ENCODE results near the gene FPGS. TPM values are rescaled to one million over a fixed set of nuclear protein-coding genes. Genes with fewer than 3 reads are reported as not detected.

Gene FPGS
- total RNA-seq, 2 donors from 2014 or later = 31.6 to 55.1 TPM

GRCh38 chr9:127812936-127813675, 10.4 kb downstream of the FPGS start:
- DNase-seq = no peak
- TF ChIP-seq, protein P1, sequence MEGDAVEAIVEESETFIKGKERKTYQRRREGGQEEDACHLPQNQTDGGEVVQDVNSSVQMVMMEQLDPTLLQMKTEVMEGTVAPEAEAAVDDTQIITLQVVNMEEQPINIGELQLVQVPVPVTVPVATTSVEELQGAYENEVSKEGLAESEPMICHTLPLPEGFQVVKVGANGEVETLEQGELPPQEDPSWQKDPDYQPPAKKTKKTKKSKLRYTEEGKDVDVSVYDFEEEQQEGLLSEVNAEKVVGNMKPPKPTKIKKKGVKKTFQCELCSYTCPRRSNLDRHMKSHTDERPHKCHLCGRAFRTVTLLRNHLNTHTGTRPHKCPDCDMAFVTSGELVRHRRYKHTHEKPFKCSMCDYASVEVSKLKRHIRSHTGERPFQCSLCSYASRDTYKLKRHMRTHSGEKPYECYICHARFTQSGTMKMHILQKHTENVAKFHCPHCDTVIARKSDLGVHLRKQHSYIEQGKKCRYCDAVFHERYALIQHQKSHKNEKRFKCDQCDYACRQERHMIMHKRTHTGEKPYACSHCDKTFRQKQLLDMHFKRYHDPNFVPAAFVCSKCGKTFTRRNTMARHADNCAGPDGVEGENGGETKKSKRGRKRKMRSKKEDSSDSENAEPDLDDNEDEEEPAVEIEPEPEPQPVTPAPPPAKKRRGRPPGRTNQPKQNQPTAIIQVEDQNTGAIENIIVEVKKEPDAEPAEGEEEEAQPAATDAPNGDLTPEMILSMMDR (IDR thresholded peaks at IDR 0.05) = no peak
- Histone ChIP-seq H3K9me3 (no peaks in the 10 kb centered on the region), H3K27ac (no peak overlapping the region), H3K9ac (ENCODE audit: low read depth in 2 of 2, low read length in 2 of 2) (no peak overlapping the region), H3K4me3 (no peak overlapping the region), H3K36me3 (no peaks in the 10 kb centered on the region), H3K27me3 (no peaks in the 10 kb centered on the region), H3K4me1 (no peaks in the 10 kb centered on the region)
- intact Hi-C loops (cut with DNase I) = no loop called here

GRCh38 chr9:127813686-127814226, 11.1 kb downstream of the FPGS start:
- TF ChIP-seq, protein P1 (IDR thresholded peaks at IDR 0.05) = no peak
- no peaks in the 10 kb centered on the region for H3K4me1 ChIP-seq
- H3K9ac ChIP-seq (ENCODE audit: low read depth in 2 of 2, low read length in 2 of 2) = no peak overlapping the region
- no peak overlapping the region for H3K27ac ChIP-seq
- no peaks in the 10 kb centered on the region for H3K9me3 ChIP-seq
- H3K36me3 ChIP-seq = no peaks in the 10 kb centered on the region
- intact Hi-C loops (cut with DNase I) = no loop called here
- H3K4me3 ChIP-seq = no peak overlapping the region
- DNase-seq = no peak
- H3K27me3 ChIP-seq = no peaks in the 10 kb centered on the region

- DNase-seq = no peak
- intact Hi-C loops (cut with DNase I) = no loop called here
- Histone ChIP-seq H3K9ac (ENCODE audit: low read depth in 2 of 2, low read length in 2 of 2) (no peak overlapping the region), H3K36me3 (no peaks in the 10 kb centered on the region), H3K27me3 (no peaks in the 10 kb centered on the region), H3K27ac (no peak overlapping the region), H3K9me3 (no peaks in the 10 kb centered on the region), H3K4me3 (no peak overlapping the region), H3K4me1 (no peaks in the 10 kb centered on the region)
- TF ChIP-seq, protein P1 (IDR thresholded peaks at IDR 0.05) = no peak
These were observed 12.2 kb downstream of the FPGS start for GRCh38 chr9:127814619-127815511.

DNA sequence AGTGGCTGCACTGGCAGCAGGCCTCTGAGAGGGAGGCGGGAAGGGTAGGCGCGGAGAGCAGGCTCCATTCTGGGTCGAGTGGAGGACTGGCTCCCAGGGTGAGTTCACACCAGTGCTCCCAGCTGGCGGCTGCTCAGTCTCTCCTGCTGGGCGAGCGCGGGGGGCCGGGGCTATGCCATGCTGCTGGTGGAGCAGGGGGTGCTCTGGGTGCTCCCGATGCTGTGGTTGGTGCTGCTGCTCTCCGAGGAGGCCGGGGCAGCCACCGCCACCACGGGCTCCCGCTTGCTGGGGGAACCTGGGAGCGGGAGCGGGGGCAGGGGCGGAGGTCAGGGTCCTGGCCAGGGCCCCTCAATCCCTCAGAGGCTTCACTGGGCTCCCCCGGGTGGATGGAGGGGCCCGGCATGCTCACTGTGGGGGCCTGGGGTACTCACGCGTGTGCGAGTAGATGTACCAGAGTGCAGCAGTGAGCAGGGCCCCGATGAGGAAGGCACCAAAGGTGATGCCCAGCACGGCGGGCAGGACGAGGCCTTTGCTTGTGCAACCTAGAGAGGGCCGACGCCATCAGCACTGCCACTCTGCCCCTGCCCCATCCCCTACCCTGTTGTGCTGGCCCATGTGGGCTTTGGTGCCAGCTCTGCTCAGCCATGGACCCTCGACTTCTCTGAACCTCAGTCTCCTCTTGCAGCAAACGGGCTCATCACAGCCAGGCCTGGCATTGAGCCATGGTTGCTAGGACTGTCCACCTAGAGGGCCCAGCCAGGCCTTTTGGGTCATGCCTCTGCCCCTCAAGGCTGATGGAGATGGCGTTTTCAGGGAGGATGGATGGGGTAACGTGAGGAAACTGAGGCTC, 13.1 kb downstream of the FPGS start:
- no peak for DNase-seq
- no peaks in the 10 kb centered on the region for H3K9me3 ChIP-seq
- no peak overlapping the region for H3K4me3 ChIP-seq
- intact Hi-C loops (cut with DNase I) = no loop called here
- no peaks in the 10 kb centered on the region for H3K4me1 ChIP-seq
- H3K27me3 ChIP-seq = no peaks in the 10 kb centered on the region
- no peak overlapping the region for H3K27ac ChIP-seq
- TF ChIP-seq, protein P1 (IDR thresholded peaks at IDR 0.05) = no peak
- H3K36me3 ChIP-seq = no peaks in the 10 kb centered on the region
- no peak overlapping the region for H3K9ac ChIP-seq (ENCODE audit: low read depth in 2 of 2, low read length in 2 of 2)

DNA sequence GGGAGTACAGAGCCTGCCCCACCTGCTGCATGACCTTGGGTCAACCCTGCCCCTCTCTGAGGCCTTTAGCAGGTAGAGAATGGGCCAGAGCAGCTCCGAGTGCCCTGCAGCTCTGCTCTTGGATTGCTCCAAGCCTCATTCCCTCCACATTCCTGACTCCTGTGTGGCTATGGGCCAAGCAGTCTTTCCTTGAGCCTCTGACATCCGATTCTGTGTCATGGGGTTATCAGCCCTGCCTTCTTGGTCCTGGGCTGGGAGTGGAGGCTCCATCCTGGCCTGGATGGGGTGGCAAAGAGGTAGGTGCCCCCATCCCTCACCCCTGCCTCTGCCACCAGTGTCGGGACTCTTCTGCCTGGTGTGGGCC, 13.7 kb downstream of the FPGS start:
- TF ChIP-seq, protein P1 (IDR thresholded peaks at IDR 0.05) = no peak
- no peak overlapping the region for H3K4me3 ChIP-seq
- no peaks in the 10 kb centered on the region for H3K4me1 ChIP-seq
- H3K9ac ChIP-seq (ENCODE audit: low read depth in 2 of 2, low read length in 2 of 2) = no peak overlapping the region
- H3K27ac ChIP-seq = no peak overlapping the region
- no peaks in the 10 kb centered on the region for H3K9me3 ChIP-seq
- no peak for DNase-seq
- H3K36me3 ChIP-seq = no peaks in the 10 kb centered on the region
- intact Hi-C loops (cut with DNase I) = no loop called here
- H3K27me3 ChIP-seq = no peaks in the 10 kb centered on the region
